NB4 (cell line): Measurements from ENCODE around the gene NRBF2.
"Not testable (repeated sequence)": the region's sequence is repeated elsewhere in the genome, so short reads cannot be mapped to it uniquely, and the experiment has no call there.

Source experiments
- MYC ChIP-seq: IDR thresholded peaks from 2 replicates; pipeline ENCODE4 v1.6.1; 2011; ENCODE audit warnings: low read depth, low read length
- POLR2A ChIP-seq: IDR thresholded peaks from 2 replicates; pipeline ENCODE4 v1.6.1; 2011; ENCODE audit warnings: mild to moderate bottlenecking; ENCODE audit not compliant: insufficient read length; ENCODE audit errors: extremely low read depth
- TF ChIP-seq, protein P1 (sequence below): IDR thresholded peaks from one replicate; pipeline ENCODE4 v1.5.1; 2012; ENCODE audit warnings: low read depth, low read length
- TF ChIP-seq, protein P2 (sequence below): IDR thresholded peaks from 2 replicates; pipeline ENCODE4 v1.6.1; 2011; ENCODE audit warnings: low read depth, low read length

DNA sequence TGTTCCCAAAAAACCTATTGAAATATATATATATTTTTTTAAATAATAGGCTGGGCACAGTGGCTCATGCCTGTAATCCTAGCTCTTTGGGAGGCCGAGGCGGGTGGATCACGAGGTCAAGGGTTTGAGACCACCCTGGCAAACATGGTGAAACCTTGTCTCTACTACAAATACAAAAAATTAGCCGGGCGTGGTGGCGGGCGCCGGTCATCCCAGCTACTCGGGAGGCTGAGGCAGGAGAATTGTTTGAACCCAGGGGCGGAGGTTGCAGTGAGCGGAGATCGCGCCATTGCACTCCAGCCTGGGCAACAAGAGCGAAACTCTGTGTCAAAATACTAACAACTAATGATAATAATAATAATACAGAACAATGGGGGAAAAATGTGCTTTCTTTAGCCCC is 49.7 kb upstream of the NRBF2 start:
- not testable (repeated sequence) for TF ChIP-seq MYC, POLR2A
- TF ChIP-seq, protein P1, sequence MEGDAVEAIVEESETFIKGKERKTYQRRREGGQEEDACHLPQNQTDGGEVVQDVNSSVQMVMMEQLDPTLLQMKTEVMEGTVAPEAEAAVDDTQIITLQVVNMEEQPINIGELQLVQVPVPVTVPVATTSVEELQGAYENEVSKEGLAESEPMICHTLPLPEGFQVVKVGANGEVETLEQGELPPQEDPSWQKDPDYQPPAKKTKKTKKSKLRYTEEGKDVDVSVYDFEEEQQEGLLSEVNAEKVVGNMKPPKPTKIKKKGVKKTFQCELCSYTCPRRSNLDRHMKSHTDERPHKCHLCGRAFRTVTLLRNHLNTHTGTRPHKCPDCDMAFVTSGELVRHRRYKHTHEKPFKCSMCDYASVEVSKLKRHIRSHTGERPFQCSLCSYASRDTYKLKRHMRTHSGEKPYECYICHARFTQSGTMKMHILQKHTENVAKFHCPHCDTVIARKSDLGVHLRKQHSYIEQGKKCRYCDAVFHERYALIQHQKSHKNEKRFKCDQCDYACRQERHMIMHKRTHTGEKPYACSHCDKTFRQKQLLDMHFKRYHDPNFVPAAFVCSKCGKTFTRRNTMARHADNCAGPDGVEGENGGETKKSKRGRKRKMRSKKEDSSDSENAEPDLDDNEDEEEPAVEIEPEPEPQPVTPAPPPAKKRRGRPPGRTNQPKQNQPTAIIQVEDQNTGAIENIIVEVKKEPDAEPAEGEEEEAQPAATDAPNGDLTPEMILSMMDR: not testable (repeated sequence)
- TF ChIP-seq, protein P2, sequence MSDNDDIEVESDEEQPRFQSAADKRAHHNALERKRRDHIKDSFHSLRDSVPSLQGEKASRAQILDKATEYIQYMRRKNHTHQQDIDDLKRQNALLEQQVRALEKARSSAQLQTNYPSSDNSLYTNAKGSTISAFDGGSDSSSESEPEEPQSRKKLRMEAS: not testable (repeated sequence)
